HG03558 (cell line): ENCODE results near the gene DPF3.

Source experiments
- ATAC-seq: cut with Tn5 transposase; IDR thresholded peaks from one replicate; pipeline ENCODE4 v1.9.1; 2021; ENCODE audit warnings: moderate number of reproducible peaks; ENCODE audit not compliant: unreplicated experiment; ENCODE audit errors: extremely low read depth

DPF3 gene

DNA sequence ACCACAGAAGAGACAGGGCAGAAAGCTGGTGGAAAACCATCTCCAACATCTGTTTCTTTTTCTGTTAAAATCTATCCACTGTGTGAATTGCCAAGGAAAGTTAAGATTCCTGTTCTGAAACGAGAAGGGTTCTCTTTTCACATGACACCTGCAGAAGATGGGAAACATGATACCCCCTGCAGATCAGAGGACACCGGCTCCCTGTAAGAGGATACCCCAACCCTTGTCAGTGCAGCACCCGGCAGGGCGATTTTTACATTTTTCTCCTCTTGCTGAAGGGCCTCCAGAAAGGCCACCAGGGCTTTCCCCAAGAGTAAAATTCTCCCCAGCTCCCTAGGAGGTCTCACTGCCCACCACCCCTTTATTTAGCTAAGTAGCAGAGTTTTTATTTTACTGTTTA lies 48.2 kb downstream of the DPF3 start:
- ATAC-seq, result no peak

DNA sequence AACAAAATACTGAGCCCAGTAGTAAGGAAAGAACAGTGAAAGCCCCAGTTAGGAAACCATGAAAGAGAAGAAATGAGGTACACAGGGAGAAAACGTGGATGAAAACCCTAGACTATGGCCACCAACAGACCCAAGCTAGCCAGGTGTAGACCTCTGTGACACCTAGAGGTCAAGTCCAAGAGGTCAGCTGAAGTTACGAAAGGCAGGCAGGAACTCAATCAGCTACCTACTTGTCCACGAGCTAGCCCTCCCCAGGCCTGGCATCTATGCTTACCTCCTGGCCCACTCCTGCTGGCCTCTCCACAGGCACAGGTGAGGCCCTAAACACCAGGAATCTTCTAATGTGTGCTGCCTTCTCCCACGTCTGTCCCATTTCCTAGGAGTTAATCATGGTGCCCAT lies 48.7 kb downstream of the DPF3 start:
- ATAC-seq, result no peak

DNA sequence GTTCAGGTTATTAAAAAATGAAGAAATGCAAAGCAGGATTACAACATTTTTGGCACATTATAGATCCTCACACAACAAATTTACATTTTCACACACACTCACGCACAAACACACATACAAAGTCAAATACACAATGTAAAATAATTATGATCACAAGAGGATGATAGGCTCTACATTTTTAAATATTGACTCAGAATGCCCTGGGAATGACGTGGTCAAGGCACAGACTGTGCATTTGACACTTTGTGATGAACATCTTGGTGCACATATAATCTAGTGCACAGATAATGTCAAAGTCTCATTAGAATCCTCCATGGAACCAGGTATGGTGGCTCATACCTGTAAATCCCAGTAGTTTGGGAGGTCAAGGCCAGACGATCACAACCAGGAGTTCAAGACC lies 49.4 kb downstream of the DPF3 start:
- ATAC-seq, result no peak

- ATAC-seq, result no peak
These were observed 53.9 kb downstream of the DPF3 start for GRCh38 chr14:72839753-72840607.

GRCh38 chr14:72839351-72839750 lies 54.5 kb downstream of the DPF3 start:
- ATAC-seq, result no peak

GRCh38 chr14:72836085-72836484 lies 57.8 kb downstream of the DPF3 start:
- ATAC-seq, result no peak

DNA sequence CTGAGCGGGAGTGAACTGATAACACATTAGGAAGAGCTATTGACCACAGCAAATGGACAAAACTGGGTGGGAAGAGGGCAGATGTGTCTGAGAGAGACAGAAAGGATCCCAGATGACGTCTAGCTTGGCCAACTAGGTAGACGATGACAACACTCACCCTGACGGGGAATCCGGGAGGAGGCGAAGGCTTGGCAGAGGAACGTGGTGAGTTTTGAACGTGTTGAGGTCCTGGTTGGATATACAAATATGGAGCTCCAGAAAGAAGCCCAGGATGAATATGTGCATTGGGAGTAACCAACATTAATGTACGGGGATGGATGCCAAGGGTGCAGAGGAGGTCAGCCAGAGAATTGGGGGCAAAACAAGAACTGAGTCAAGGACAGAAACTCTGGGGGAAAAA lies 60.7 kb downstream of the DPF3 start:
- no peak for ATAC-seq

DNA sequence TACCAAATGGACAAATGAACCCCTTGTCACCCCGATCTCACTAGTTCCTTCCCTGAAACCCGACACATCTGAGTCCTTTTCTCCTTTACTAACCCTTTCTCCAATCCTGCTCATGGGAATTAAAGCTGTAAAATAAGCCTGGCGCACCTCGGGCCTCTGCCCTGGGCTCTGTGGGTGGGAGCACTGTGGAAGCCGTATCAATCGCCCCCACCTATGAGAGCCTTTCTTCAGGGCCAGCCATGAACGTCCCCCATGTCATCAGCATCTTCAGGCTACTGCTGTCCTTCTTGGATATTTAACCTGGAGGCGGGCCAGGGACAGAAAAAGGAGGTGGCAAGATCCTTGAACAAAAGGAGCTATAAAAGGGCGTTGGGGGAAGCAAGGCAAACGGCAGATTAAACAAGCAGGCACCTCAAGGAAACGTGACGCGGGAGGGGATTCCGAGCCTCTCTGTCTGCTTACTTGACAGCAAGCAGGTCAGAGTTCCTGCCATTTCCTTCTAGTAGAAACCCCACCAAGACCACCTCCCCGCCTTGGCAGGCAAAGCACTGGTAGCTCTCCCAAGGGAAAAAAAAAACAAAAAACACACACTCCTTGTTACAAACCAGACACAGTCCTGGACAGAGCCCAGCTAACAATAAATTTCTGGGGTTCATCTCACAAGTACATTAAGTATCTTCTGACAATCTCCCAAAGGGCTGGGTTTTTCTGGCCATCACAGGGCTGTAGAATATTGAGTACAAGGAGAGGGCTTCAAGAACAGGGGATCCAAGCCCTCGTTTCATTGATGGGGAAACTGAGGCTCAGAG lies 62.9 kb downstream of the DPF3 start:
- ATAC-seq, result no peak

DNA sequence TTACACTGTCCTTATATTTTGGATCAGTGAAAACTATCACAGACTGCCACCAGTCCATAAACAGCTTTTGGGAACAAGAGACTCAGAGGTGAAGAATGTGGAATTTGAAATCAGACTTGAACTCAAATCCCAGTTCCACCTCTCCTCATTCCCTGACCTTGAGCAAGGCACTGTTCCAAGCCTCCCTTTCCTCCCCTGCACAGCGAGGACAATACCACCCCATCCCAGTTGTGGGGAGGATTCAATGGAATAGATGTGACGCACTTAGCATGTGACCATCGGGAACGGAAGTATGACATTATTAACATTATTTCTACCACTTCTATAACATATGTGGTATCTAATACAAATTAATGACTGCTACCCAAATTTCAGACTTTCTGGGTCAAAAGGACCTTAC lies 63.5 kb downstream of the DPF3 start:
- ATAC-seq, result no peak

DNA sequence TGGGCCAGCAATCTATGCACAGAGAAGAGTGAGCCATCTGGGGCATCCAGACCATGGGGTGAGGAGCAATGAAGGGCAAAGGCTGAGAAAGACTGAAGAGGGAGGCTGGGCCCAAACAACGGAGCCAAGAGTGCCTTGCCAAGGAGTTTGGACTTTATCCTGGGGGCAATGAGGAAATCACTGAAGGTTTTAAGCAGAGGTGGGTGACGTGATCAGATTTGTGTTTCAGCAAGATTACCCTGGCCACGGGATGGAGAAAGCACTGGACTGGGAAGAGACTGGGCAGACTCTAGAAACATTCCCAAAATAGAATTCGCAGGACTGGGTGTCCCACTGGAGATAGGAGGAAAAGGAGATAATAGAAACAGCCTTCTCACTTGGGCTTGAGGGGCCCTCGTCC lies 65.3 kb downstream of the DPF3 start:
- no peak for ATAC-seq

DNA sequence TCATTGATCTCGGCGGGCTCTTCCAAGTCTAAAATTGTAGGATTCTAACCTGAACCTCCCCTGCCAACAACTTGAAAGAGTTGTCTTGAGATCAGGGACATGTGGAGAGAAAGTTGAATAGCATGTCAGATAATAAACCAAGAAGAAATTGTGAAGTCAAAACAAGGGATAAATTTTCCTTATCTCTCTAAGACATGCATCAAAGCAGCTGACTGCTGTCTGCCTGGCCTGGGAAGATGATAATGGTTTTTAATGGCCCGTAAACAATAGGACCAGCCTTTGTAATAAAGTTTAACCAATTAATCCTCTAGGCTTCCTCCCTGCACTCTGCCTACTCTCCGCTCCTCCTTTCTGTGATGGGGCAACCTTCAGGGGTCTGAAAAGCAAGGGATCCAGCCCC lies 67.9 kb downstream of the DPF3 start:
- no peak for ATAC-seq

- no peak for ATAC-seq
These were observed 68.4 kb downstream of the DPF3 start for GRCh38 chr14:72825486-72825885.

- ATAC-seq, result no peak
These were observed 69.8 kb downstream of the DPF3 start for GRCh38 chr14:72824051-72824450.

- ATAC-seq, result no peak
These were observed 70.8 kb downstream of the DPF3 start for GRCh38 chr14:72822946-72823611.

DNA sequence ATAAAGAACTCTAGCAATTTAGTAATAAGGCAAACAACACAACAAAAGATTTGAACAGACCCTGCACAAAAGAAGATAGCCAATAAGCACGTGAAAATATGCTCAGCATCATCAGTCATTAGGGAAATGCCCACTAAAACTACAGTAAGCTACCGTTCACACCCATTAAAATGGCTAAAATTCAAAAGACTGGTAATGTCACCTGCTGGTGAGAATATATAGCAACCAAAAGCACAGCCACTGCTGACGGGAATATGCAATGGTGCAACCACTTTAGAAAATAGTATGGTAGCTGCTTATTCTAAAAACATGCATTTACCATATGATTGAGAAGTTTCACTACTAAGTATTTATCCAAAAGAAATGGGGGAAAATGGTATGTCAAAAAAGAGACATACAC lies 74.9 kb downstream of the DPF3 start:
- ATAC-seq, result no peak

GRCh38 chr14:72816287-72816686 lies 77.6 kb downstream of the DPF3 start:
- no peak for ATAC-seq

DNA sequence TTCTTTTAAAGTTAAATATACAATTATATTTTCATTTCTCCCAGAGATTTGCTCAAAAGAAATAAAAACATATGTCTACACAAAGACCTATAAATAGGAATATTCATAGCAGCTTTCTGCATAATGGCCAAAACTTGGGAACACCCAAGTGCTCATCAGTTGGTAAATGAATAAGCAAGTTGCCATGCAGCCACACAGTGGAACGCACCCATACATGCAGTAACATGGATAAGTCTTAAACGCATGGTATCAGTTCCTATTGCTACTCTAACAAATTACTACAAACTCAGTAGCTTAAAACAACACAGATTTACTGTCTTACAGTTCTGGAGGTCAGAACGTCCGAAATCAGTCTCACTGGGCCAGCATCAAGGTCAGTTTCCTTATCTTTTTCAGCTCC lies 78.5 kb downstream of the DPF3 start:
- no peak for ATAC-seq

- ATAC-seq, result no peak
These were observed 81.5 kb downstream of the DPF3 start for GRCh38 chr14:72812292-72812851.

GRCh38 chr14:72810201-72810600 lies 83.7 kb downstream of the DPF3 start:
- no peak for ATAC-seq

DNA sequence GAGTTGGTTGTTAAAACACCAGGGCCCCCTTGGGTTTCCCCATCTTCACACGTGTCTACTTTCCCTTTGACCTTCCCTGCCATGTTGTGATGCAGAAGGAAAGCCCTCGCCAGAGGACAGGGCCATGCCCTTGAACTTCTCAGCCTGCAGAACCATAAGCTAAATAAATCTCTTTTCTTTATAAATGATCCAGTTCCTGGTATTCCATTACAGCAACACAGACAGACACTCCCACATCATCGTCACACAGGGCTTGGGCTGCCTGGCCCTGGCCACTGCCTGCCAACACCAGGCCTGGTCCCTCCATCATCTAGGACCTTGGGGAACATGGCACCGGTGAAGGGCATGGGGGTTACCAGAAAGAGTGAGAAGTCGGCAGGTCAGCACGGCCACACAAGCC lies 84.8 kb downstream of the DPF3 start:
- ATAC-seq, result no peak

DNA sequence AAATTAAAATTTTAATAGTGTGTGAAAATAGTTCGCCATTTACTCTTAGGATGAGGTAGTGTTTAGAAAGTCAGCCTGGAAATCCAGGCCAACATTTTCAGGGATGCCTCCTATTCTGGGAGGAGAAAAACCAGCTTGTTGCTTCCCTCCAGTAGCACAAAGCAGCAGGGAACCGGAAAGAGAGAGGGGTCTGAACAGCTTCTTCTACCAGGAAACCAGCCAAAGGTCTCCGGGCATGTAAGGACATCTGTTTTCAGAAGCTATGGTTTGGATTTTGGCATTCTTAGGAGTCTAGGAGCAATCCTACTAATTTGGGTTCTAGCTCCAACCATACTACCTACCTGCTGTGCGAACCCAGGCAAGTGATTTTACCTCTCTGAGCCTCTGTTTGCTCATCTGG lies 85.3 kb downstream of the DPF3 start:
- ATAC-seq, result no peak
